PC-9 (cell line): ENCODE results near the gene CPXM2.

ENCODE experiments used
- CTCF ChIP-seq: fragments of 200-600 bp; sonication (generic); conservative IDR thresholded peaks from 2 replicates; pipeline ENCODE4 v1.6.1; 2017; ENCODE audit warnings: mixed run types, antibody characterized with exemption, mild to moderate bottlenecking, moderate library complexity
- EZH2 ChIP-seq: fragments of 200-600 bp; sonication (generic); IDR thresholded peaks from 2 replicates; pipeline ENCODE4 v1.8.0; 2017; ENCODE audit warnings: antibody characterized with exemption, low read depth

DNA sequence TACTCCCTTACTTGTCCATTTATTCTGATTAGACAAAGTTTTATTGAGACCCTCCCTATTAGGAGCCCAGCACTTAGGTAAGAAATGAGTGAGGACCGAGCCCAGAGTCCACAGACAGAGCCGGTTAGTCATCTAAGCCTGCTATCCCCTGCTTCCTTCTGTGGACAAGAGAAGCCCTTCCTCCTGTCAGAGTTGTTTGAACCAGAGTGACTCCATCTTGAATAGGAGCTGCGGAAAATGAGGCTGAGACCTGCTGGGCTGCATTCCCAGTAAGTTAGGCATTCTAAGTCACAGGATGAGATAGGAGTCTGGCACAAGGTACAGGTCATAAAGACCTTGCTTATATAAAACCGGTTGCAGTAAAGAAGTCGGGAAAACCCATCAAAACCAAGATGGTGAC lies 109.1 kb downstream of the CPXM2 start:
- TF ChIP-seq CTCF = no peak
- TF ChIP-seq EZH2 = no peak
